GM19240 (cell line): ENCODE results near the gene WWP2.

Experiments
- DNase-seq: peaks from one replicate; pipeline ENCODE4 v3.0.0; 2011; ENCODE audit warnings: low spot score; ENCODE audit not compliant: insufficient read length

WWP2 gene

GRCh38 chr16:69858191-69859104, 96.3 kb downstream of the WWP2 start:
- DNase-seq, result no peak

- no peak for DNase-seq
These were observed 97.2 kb downstream of the WWP2 start for GRCh38 chr16:69859105-69859989.

- DNase-seq, result no peak
These were observed 98.4 kb downstream of the WWP2 start for GRCh38 chr16:69860233-69861231.

- DNase-seq, result no peak
These were observed 99.3 kb downstream of the WWP2 start for GRCh38 chr16:69861292-69862030.

- no peak for DNase-seq
These were observed 101.5 kb downstream of the WWP2 start for GRCh38 chr16:69863401-69864281.

- DNase-seq, result no peak
These were observed 103.6 kb downstream of the WWP2 start for GRCh38 chr16:69865701-69866100.

- DNase-seq, result no peak
These were observed 105.8 kb downstream of the WWP2 start for GRCh38 chr16:69867784-69868560.

- DNase-seq, result no peak
These were observed 108.6 kb downstream of the WWP2 start for GRCh38 chr16:69870761-69871160.

GRCh38 chr16:69871708-69872107, 109.6 kb downstream of the WWP2 start:
- DNase-seq, result no peak

GRCh38 chr16:69872888-69873287, 110.8 kb downstream of the WWP2 start:
- DNase-seq, result no peak

- DNase-seq, result no peak
These were observed 111.7 kb downstream of the WWP2 start for GRCh38 chr16:69873783-69874182.

- no peak for DNase-seq
These were observed 112.1 kb downstream of the WWP2 start for GRCh38 chr16:69874271-69874670.

- DNase-seq, result no peak
These were observed 118.6 kb downstream of the WWP2 start for GRCh38 chr16:69880640-69881133.

GRCh38 chr16:69881141-69881540, 119.0 kb downstream of the WWP2 start:
- no peak for DNase-seq

GRCh38 chr16:69883744-69884143, 121.6 kb downstream of the WWP2 start:
- no peak for DNase-seq

- DNase-seq, result no peak
These were observed 123.6 kb downstream of the WWP2 start for GRCh38 chr16:69885722-69886121.

GRCh38 chr16:69886726-69887125, 124.6 kb downstream of the WWP2 start:
- DNase-seq, result no peak

- DNase-seq, result no peak
These were observed 126.0 kb downstream of the WWP2 start for GRCh38 chr16:69888005-69888590.
